ENCODE results near the gene AFF2. TPM values are rescaled to one million over a fixed set of nuclear protein-coding genes. Genes with fewer than 3 reads are reported as not detected.

AFF2 gene
- total and polyA plus RNA-seq, 7 donors: 0.01 to 0.32 (median 0.11) TPM; not detected in 1

DNA sequence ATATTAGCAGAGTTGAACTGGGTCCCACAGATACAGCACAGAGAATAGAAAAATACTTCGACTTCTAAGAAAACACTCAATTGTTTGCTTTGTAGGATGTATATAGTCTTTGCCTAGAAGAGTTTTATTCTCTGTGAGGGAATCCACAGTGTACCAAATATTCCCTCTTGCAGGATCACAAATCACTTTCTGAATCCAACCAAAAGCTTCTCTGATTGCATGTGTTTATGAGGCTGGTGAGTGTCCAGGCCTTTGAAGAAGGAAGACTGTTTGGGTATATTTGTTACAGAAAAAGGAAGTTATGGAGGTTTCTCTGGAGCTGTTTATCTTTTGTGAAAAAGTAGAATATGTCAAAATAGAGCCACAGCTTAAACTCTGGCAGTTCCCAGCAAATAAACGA lies 423.2 kb downstream of the AFF2 start:
- no peaks in the 10 kb centered on the region for H3K36me3 ChIP-seq (ENCODE audit: insufficient read depth in 1 of 2, low read depth in 1 of 2)
- H3K27ac ChIP-seq: no peak overlapping the region
- no peaks in the 10 kb centered on the region for H3K4me1 ChIP-seq
- no peak overlapping the region for H3K4me3 ChIP-seq
- intact Hi-C loops (cut with DNase I): no loop called here
- no peaks in the 10 kb centered on the region for H3K27me3 ChIP-seq (ENCODE audit: insufficient read depth in 3 of 3, low read length in 2 of 3)
- H3K9me3 ChIP-seq: no peaks in the 10 kb centered on the region
- WGBS, 3 donors: 54 to 66% (median 64%) methylated on average over 2 of the region's 2 CpGs
- DNase-seq (no peak), ATAC-seq (no peak)
- TF ChIP-seq, protein P1, sequence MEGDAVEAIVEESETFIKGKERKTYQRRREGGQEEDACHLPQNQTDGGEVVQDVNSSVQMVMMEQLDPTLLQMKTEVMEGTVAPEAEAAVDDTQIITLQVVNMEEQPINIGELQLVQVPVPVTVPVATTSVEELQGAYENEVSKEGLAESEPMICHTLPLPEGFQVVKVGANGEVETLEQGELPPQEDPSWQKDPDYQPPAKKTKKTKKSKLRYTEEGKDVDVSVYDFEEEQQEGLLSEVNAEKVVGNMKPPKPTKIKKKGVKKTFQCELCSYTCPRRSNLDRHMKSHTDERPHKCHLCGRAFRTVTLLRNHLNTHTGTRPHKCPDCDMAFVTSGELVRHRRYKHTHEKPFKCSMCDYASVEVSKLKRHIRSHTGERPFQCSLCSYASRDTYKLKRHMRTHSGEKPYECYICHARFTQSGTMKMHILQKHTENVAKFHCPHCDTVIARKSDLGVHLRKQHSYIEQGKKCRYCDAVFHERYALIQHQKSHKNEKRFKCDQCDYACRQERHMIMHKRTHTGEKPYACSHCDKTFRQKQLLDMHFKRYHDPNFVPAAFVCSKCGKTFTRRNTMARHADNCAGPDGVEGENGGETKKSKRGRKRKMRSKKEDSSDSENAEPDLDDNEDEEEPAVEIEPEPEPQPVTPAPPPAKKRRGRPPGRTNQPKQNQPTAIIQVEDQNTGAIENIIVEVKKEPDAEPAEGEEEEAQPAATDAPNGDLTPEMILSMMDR (IDR thresholded peaks at IDR 0.05): no peak

DNA sequence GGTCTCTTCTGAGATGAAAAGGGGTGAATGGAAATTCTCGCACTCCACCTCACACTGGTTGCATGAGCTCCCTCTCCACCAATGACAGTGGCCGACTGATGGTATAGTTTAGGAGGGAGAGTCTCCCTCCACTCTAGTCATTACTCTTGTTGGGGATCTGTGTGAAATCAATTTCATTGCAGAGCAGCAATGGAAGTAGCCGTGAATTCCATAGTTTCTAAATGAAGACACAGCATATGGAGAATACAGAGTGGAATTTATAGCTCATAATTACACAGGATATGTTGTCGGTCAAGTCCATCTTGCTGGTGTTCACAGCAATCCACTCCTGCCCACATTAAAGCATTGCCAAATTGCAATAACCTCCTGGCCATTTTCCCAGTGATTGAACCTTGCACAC lies 426.0 kb downstream of the AFF2 start:
- ATAC-seq: no peak
- intact Hi-C loops (cut with DNase I): no loop called here
- Histone ChIP-seq H3K27ac (no peak overlapping the region), H3K4me3 (no peak overlapping the region), H3K36me3 (ENCODE audit: insufficient read depth in 1 of 2, low read depth in 1 of 2) (no peaks in the 10 kb centered on the region), H3K9me3 (no peaks in the 10 kb centered on the region), H3K27me3 (ENCODE audit: insufficient read depth in 3 of 3, low read length in 2 of 3) (no peaks in the 10 kb centered on the region), H3K4me1 (no peaks in the 10 kb centered on the region)
- 70 to 78% (median 74%) methylated on average over 4 of the region's 4 CpGs for whole genome bisulfite sequencing, 3 donors
- TF ChIP-seq, protein P1 (IDR thresholded peaks at IDR 0.05): no peak
- no peak for DNase-seq

- WGBS, 3 donors: 21 to 75% (median 27%) methylated on average over 1 of the region's 1 CpG
- H3K27ac ChIP-seq: no peak overlapping the region
- no peaks in the 10 kb centered on the region for H3K27me3 ChIP-seq (ENCODE audit: insufficient read depth in 3 of 3, low read length in 2 of 3)
- DNase-seq (no peak), ATAC-seq (no peak)
- no peaks in the 10 kb centered on the region for H3K36me3 ChIP-seq (ENCODE audit: insufficient read depth in 1 of 2, low read depth in 1 of 2)
- H3K4me3 ChIP-seq: no peak overlapping the region
- TF ChIP-seq, protein P1 (IDR thresholded peaks at IDR 0.05): no peak
- H3K4me1 ChIP-seq: no peaks in the 10 kb centered on the region
- intact Hi-C loops (cut with DNase I): no loop called here
- no peaks in the 10 kb centered on the region for H3K9me3 ChIP-seq
Measured at GRCh38 chrX:148928811-148929210, 428.4 kb downstream of the AFF2 start.

- TF ChIP-seq, protein P1 (IDR thresholded peaks at IDR 0.05): no peak
- WGBS, 3 donors: 63 to 79% (median 77%) methylated on average over 3 of the region's 3 CpGs
- H3K4me3 ChIP-seq: no peak overlapping the region
- no peaks in the 10 kb centered on the region for H3K27me3 ChIP-seq (ENCODE audit: insufficient read depth in 3 of 3, low read length in 2 of 3)
- H3K36me3 ChIP-seq (ENCODE audit: insufficient read depth in 1 of 2, low read depth in 1 of 2): no peaks in the 10 kb centered on the region
- ATAC-seq (no peak), DNase-seq (no peak)
- no peaks in the 10 kb centered on the region for H3K9me3 ChIP-seq
- H3K27ac ChIP-seq: no peak overlapping the region
- H3K4me1 ChIP-seq: no peaks in the 10 kb centered on the region
- intact Hi-C loops (cut with DNase I): no loop called here
Measured at GRCh38 chrX:148929686-148930085, 429.3 kb downstream of the AFF2 start.

DNA sequence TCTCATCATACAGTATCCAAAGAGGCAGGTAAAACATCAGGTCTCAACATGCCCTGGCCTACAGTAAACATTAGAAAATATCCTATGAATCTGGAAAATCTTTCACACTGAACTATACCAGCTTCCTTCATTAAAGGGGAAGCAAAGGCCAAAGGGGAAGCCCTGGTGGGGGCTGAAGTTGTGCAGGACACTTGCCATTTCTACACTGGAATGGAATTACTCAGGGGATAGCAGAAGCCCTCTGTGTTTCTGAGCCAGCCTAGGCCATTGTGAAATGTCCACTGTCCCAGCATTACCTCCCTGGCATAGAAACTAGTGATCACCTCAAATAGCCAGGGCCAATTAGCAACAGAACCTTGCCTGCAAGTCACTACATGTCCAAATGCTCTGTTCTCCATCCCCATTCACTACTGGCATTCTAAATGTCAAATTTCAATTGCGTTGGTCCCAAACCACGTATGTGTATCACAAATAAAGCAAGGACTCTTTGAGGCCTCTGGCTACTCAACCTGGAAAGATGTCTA lies 429.9 kb downstream of the AFF2 start:
- TF ChIP-seq, protein P1 (IDR thresholded peaks at IDR 0.05): no peak
- DNase-seq: no peak
- intact Hi-C loops (cut with DNase I): no loop called here
- WGBS, 3 donors: 60 to 96% (median 86%) methylated on average over 2 of the region's 2 CpGs
- Histone ChIP-seq H3K27ac (no peak overlapping the region), H3K4me1 (no peaks in the 10 kb centered on the region), H3K9me3 (no peaks in the 10 kb centered on the region), H3K27me3 (ENCODE audit: insufficient read depth in 3 of 3, low read length in 2 of 3) (no peaks in the 10 kb centered on the region), H3K4me3 (no peak overlapping the region), H3K36me3 (ENCODE audit: insufficient read depth in 1 of 2, low read depth in 1 of 2) (no peaks in the 10 kb centered on the region)
- ATAC-seq: no peak

All from psoas muscle (tissue), 8 donors.